H1 (cell line): ENCODE data around the gene NOSIP. TPM values are rescaled to one million over a fixed set of nuclear protein-coding genes. Genes with fewer than 3 reads are reported as not detected.

Experiments
- CTCF ChIA-PET: fragments of 300-600 bp; sonication (Branson Sonifier 250); formaldehyde crosslinking; loops from one replicate; lab custom pipeline; 2021; ENCODE audit not compliant: partially characterized antibody; lab: Charles Lee
- POLR2A ChIA-PET: fragments of 300-600 bp; sonication (Branson Sonifier 250); formaldehyde crosslinking; loops from one replicate; lab custom pipeline; 2021; ENCODE audit warnings: inconsistent platforms; ENCODE audit not compliant: partially characterized antibody; lab: Charles Lee
- DNase-seq, 2 experiments: peaks; one replicate each; pipeline versions ENCODE4 v3.0.0 to v3.0.0-alpha.2; 2010 to 2022; ENCODE audit warnings: low spot score in 2 of 2, low read depth in 1 of 2, mixed read lengths in 1 of 2
- FAIRE-seq: peaks from 2 replicates; lab custom pipeline; 2011; peaks lifted over from hg19 to GRCh38; lab: Jason Lieb, UNC
- H2AFZ ChIP-seq: 2 replicates; pipeline ENCODE4 v1.8.1; 2012; ENCODE audit warnings: low read length, inconsistent platforms
- H2AK5ac ChIP-seq: 2 replicates; pipeline ENCODE4 v1.6.1; 2013; ENCODE audit warnings: low read depth, low read length
- H2BK120ac ChIP-seq: replicated peaks from 2 replicates; pipeline ENCODE3; 2013; ENCODE audit warnings: low read depth, low read length, inconsistent platforms
- H2BK12ac ChIP-seq: 2 replicates; pipeline ENCODE4 v1.6.1; 2013; ENCODE audit warnings: low read depth, low read length
- H2BK15ac ChIP-seq: 2 replicates; pipeline ENCODE4 v1.6.1; 2013; ENCODE audit warnings: low read length
- H2BK20ac ChIP-seq: 2 replicates; pipeline ENCODE4 v1.6.1; 2013; ENCODE audit warnings: low read length
- H2BK5ac ChIP-seq: 2 replicates; pipeline ENCODE4 v1.6.1; 2013; ENCODE audit warnings: low read depth, low read length
- H3K14ac ChIP-seq: 2 replicates; pipeline ENCODE4 v1.6.1; 2013; ENCODE audit warnings: inconsistent platforms; ENCODE audit not compliant: insufficient read length
- H3K18ac ChIP-seq: 2 replicates; pipeline ENCODE4 v1.6.1; 2013; ENCODE audit warnings: low read length; ENCODE audit errors: extremely low read depth
- H3K23ac ChIP-seq: 2 replicates; pipeline ENCODE4 v1.6.1; 2013; ENCODE audit warnings: inconsistent platforms; ENCODE audit not compliant: insufficient read length
- H3K23me2 ChIP-seq: 2 replicates; pipeline ENCODE4 v1.6.1; 2013; ENCODE audit warnings: low read depth, low read length
- H3K27ac ChIP-seq: 2 replicates; pipeline ENCODE4 v1.6.1; 2011; ENCODE audit warnings: low read depth, low read length, inconsistent platforms
- H3K27me3 ChIP-seq, 4 experiments: replicated peaks in 1 of 4; 1 replicate in 1 of 4; 2 replicates in 3 of 4; pipeline versions ENCODE4 v1.6.1 to v1.8.1; 2011 to 2013; ENCODE audit warnings: low read length in 3 of 4, mild to moderate bottlenecking in 3 of 4, inconsistent platforms in 2 of 4, mixed read lengths in 2 of 4, moderate library complexity in 1 of 4; ENCODE audit not compliant: control insufficient read depth in 3 of 4, insufficient read depth in 3 of 4; ENCODE audit errors: extremely low read depth in 1 of 4
- H3K36me3 ChIP-seq, 4 experiments: 2 replicates each; pipeline versions ENCODE4 v1.6.1 to v1.8.1; 2011 to 2013; ENCODE audit warnings: mild to moderate bottlenecking in 4 of 4, low read length in 3 of 4, moderate library complexity in 2 of 4, control low read depth in 1 of 4, inconsistent platforms in 1 of 4; ENCODE audit not compliant: insufficient read depth in 4 of 4, control insufficient read depth in 2 of 4
- H3K4ac ChIP-seq: replicated peaks from 2 replicates; pipeline ENCODE3; 2013; ENCODE audit warnings: low read length, low read depth, mixed read lengths, inconsistent platforms; ENCODE audit not compliant: insufficient read length
- H3K4me1 ChIP-seq, 4 experiments: replicated peaks in 1 of 4; 1 replicate in 1 of 4; 2 replicates in 3 of 4; pipeline versions ENCODE4 v1.6.1 to v1.8.1; 2011 to 2013; ENCODE audit warnings: low read length in 3 of 4, inconsistent platforms in 2 of 4, mixed read lengths in 1 of 4; ENCODE audit not compliant: insufficient read depth in 4 of 4, control insufficient read depth in 3 of 4
- H3K4me2 ChIP-seq, 2 experiments: 2 replicates each; pipeline versions ENCODE4 v1.6.1 to v1.8.1; 2011 to 2013; ENCODE audit warnings: low read depth in 2 of 2, low read length in 2 of 2, control low read depth in 1 of 2, inconsistent platforms in 1 of 2, mild to moderate bottlenecking in 1 of 2; ENCODE audit not compliant: insufficient read depth in 1 of 2
- H3K4me3 ChIP-seq, 4 experiments: fragments of 200-600, 300-600 bp in 1 of 4; sonication (generic), shearing (Covaris generic), sonication (Bioruptor Twin) in 1 of 4; 2 replicates each; pipeline versions ENCODE4 v1.5.1 to v1.8.1; 2011 to 2016; ENCODE audit warnings: low read length in 4 of 4, low read depth in 3 of 4, control low read depth in 2 of 4, inconsistent platforms in 2 of 4, mild to moderate bottlenecking in 2 of 4, mixed read lengths in 1 of 4, moderate library complexity in 1 of 4; ENCODE audit not compliant: insufficient read depth in 2 of 4; ENCODE audit errors: extremely low read depth in 1 of 4
- H3K56ac ChIP-seq: replicated peaks from 2 replicates; pipeline ENCODE3; 2013; ENCODE audit warnings: low read depth, mild to moderate bottlenecking, mixed read lengths, low read length, inconsistent platforms; ENCODE audit not compliant: insufficient read length
- H3K79me1 ChIP-seq: 2 replicates; pipeline ENCODE4 v1.6.1; 2013; ENCODE audit warnings: low read depth, low read length, control low read depth
- H3K79me2 ChIP-seq, 2 experiments: 2 replicates each; pipeline versions ENCODE4 v1.6.1 to v1.8.1; 2012 to 2013; ENCODE audit warnings: low read length in 2 of 2, mild to moderate bottlenecking in 2 of 2, inconsistent platforms in 1 of 2; ENCODE audit not compliant: insufficient read depth in 2 of 2, control insufficient read depth in 1 of 2
- H3K9ac ChIP-seq, 4 experiments: replicated peaks in 1 of 4; 1 replicate in 1 of 4; 2 replicates in 3 of 4; pipeline versions ENCODE4 v1.6.1 to v1.8.1; 2011 to 2013; ENCODE audit warnings: low read depth in 3 of 4, low read length in 3 of 4, control low read depth in 2 of 4, mild to moderate bottlenecking in 2 of 4, moderate library complexity in 2 of 4, inconsistent platforms in 1 of 4; ENCODE audit errors: extremely low read depth in 1 of 4
- H3K9me3 ChIP-seq, 2 experiments: 2 replicates each; pipeline versions ENCODE4 v1.6.1 to v1.8.1; 2012 to 2013; ENCODE audit warnings: mild to moderate bottlenecking in 2 of 2, moderate library complexity in 2 of 2, control low read depth in 1 of 2, inconsistent platforms in 1 of 2, low read depth in 1 of 2, low read length in 1 of 2, mixed read lengths in 1 of 2; ENCODE audit not compliant: insufficient read depth in 2 of 2
- H4K20me1 ChIP-seq, 2 experiments: replicated peaks in 1 of 2; 2 replicates each; pipeline versions ENCODE3 to v1.8.1; 2011 to 2013; ENCODE audit warnings: inconsistent platforms in 2 of 2, low read length in 2 of 2, mild to moderate bottlenecking in 1 of 2; ENCODE audit not compliant: insufficient read depth in 2 of 2, control insufficient read depth in 1 of 2
- H4K5ac ChIP-seq: 2 replicates; pipeline ENCODE4 v1.6.1; 2013; ENCODE audit warnings: low read length, low read depth, mixed read lengths, inconsistent platforms; ENCODE audit not compliant: insufficient read length
- H4K8ac ChIP-seq: 2 replicates; pipeline ENCODE4 v1.8.0; 2013; ENCODE audit warnings: mild to moderate bottlenecking, moderate library complexity, low read length, inconsistent platforms; ENCODE audit not compliant: insufficient read depth; ENCODE audit errors: extremely low read depth
- H4K91ac ChIP-seq: replicated peaks from 2 replicates; pipeline ENCODE3; 2013; ENCODE audit warnings: low read length, mixed read lengths, inconsistent platforms; ENCODE audit not compliant: insufficient read length
- HDAC6 ChIP-seq: IDR thresholded peaks from one replicate; pipeline ENCODE4 v1.7.1; 2012; ENCODE audit warnings: low read depth, mild to moderate bottlenecking, inconsistent platforms, low read length, moderate library complexity
- MAX ChIP-seq: IDR thresholded peaks from 2 replicates; pipeline ENCODE4 v1.6.1; 2012; ENCODE audit warnings: inconsistent platforms
- SIN3A ChIP-seq, 2 experiments: IDR thresholded peaks in 1 of 2; conservative IDR thresholded peaks in 1 of 2; 2 replicates each; pipeline ENCODE4 v1.6.1; 2011 to 2012; ENCODE audit warnings: low read length in 2 of 2, improper control_type of control experiment in 1 of 2, low read depth in 1 of 2, mild to moderate bottlenecking in 1 of 2
- SP1 ChIP-seq: IDR thresholded peaks from 2 replicates; pipeline ENCODE4 v1.6.1; 2011; ENCODE audit warnings: low read depth, low read length
- TAF1 ChIP-seq: IDR thresholded peaks from 2 replicates; pipeline ENCODE4 v1.6.1; 2011; ENCODE audit warnings: mild to moderate bottlenecking, low read depth, low read length
- WGBS, 2 experiments: shearing (Covaris generic) in 1 of 2; methylation state at CpG; one replicate each; pipeline versions ENCODE4 v1.1.6 to v1.1.7; 2013 to 2015; ENCODE audit warnings: low lambda C conversion rate in 2 of 2, mixed read lengths in 2 of 2, inconsistent platforms in 1 of 2, low coverage in 1 of 2, missing lambda C conversion rate in 1 of 2; ENCODE audit not compliant: insufficient replicate concordance in 2 of 2, insufficient coverage in 1 of 2, insufficient read length in 1 of 2; ENCODE audit errors: extremely low coverage in 1 of 2, missing lambda C conversion rate in 1 of 2; 5-methylcytosine and 5-hydroxymethylcytosine counted together
- polyA plus RNA-seq, 7 experiments: library from polyadenylated mRNA; depleted of rRNA in 3 of 7; stranded (reverse) in 5 of 7; unstranded in 2 of 7; fragments of >200 nt in 5 of 7; fragments of 200-250 nt in 2 of 7; gene quantifications; 1 replicate in 5 of 7; 2 replicates in 1 of 7; 4 replicates in 1 of 7; pipeline versions ENCODE4 v1.2.1 to v1.2.3, GENCODE V29; 2011 to 2013; ENCODE audit warnings: missing spikeins in 2 of 7, mixed read lengths in 2 of 7
- total RNA-seq: library from RNA; stranded (reverse); fragmentation: NEBNext Ultra II Directional; extraction: Animal tissue kit (Norgen Biotek cat#: 25700); gene quantifications from 2 replicates; pipeline ENCODE4 v1.2.1, GENCODE V29; 2021

The NOSIP gene
- total and polyA plus RNA-seq, 2 of the 8 experiments (the other 6 are each of a cell fraction or from before 2014, with no cell fraction given): 85.1 to 192 TPM

GRCh38 chr19:49581007-49581508 is 702 bp upstream of the NOSIP start, which contains the start of gene PRRG2:
Gene PRRG2 (plus strand): TSS chr19:49581316. CDS start chr19:49583220, 1,904 bp downstream.
- Histone ChIP-seq H3K9ac (peak within 1 kb of the TSS; percentile 55 to 90 (median 83)), H3K4me2 (peak within 1 kb of the TSS; percentile 75 to 90), H2BK20ac (no peak within 1 kb of the TSS), H3K36me3 (no peaks in the 10 kb centered on the region), H3K4me3 (peak within 1 kb of the TSS; percentile 87 to 99 (median 92)), H3K4me1 (peaks cover 3 to 19% (median 8%) of the 10 kb centered on the region in 4 experiments), H3K79me2 (peaks cover 5 to 31% of the 10 kb centered on the region in 2 experiments), H3K56ac (no peak within 1 kb of the TSS), H2BK120ac (no peak within 1 kb of the TSS), H3K9me3 (no peaks in the 10 kb centered on the region), H2AFZ (peak within 1 kb of the TSS; percentile 63; the same call in 1 of the 2 replicates), H2AK5ac (0 out of 2 replicates have a peak within 1 kb of the TSS, but pooled peaks have one; percentile 34), H3K23ac (no peak within 1 kb of the TSS), H2BK12ac (no peak within 1 kb of the TSS), H3K14ac (no peak within 1 kb of the TSS), H4K91ac (peak within 1 kb of the TSS; percentile 36), H3K18ac (peak within 1 kb of the TSS; percentile 75; the same call in 1 of the 2 replicates), H2BK15ac (peak within 1 kb of the TSS; percentile 88; the same call in 1 of the 2 replicates), H4K8ac (peak within 1 kb of the TSS; percentile 72), H3K79me1 (peaks cover 2% of the 10 kb centered on the region; the same call in 1 of the 2 replicates), H3K27ac (peak within 1 kb of the TSS; percentile 51; the same call in 1 of the 2 replicates), H4K5ac (no peak within 1 kb of the TSS), H3K27me3 (no peaks in the 10 kb centered on the region), H3K23me2 (peaks cover 4% of the 10 kb centered on the region), H3K4ac (peak within 1 kb of the TSS; percentile 50), H4K20me1 (peaks cover 0 to 1% of the 10 kb centered on the region in 2 experiments), H2BK5ac (0 out of 2 replicates have a peak within 1 kb of the TSS, but pooled peaks have one; percentile 86)
- peak in 1 of 2 experiments; percentile 72 for DNase-seq
- 32% methylated on average over 13 of the region's 15 CpGs; no CpG with 5 or more reads in 1 of the 2 experiments for WGBS, 2 experiments
- FAIRE-seq: no peak
- ChIA-PET POLR2A (interaction anchor here (0.6 to 5.4 kb wide), 36 partner anchors 9 to 289 kb away, joined by 3 to 45 read pairs (median 6); partner anchors contain the start of genes BCL2L12, IRF3, PRMT1 and PRR12), CTCF (interaction anchor here (0.6 to 6.4 kb wide), 7 partner anchors 11 to 74 kb away, joined by 3 to 55 read pairs (median 3); no protein-coding TSS in a partner anchor)
- TF ChIP-seq HDAC6: no peak
- 0 out of 4 replicates have a peak, but pooled peaks of 1 of the 2 experiments have one; percentile 29 for TF ChIP-seq SIN3A (conservative IDR thresholded peaks at IDR 0.05 in 1 of 2, IDR thresholded peaks at IDR 0.05 in 1 of 2; ENCODE audit: low read depth in 1 of 2, low read length in 2 of 2)
- peak; percentile 25; the same call in 1 of the 2 replicates for TF ChIP-seq SP1
- peak; percentile 21; the same call in 1 of the 2 replicates for TF ChIP-seq TAF1
- TF ChIP-seq MAX: 0 out of 2 replicates have a peak, but pooled peaks have one; percentile 22
